K562 (cell line): Measurements from ENCODE around the gene CHST13. TPM values are rescaled to one million over a fixed set of nuclear protein-coding genes. Genes with fewer than 3 reads are reported as not detected.

Source experiments
- ATAC-seq: fragments of 200-7000 bp; cut with Tn5 transposase; 3 replicates; pipeline ENCODE4 v1.9.1; 2020; ENCODE audit warnings: moderate library complexity
- BruUV-seq: library from RNA; stranded (reverse); fragments of 400-500 nt; replicated peaks from 2 replicates; lab custom pipeline; 2021; lab: Mats Ljungman, UMichigan
- CTCF ChIA-PET: fragments of 300-600 bp; formaldehyde crosslinking; extraction: SDS; loops from one replicate; lab custom pipeline; 2021; ENCODE audit warnings: low intra/inter-chr PET ratio; lab: Yijun Ruan, JAX
- POLR2A ChIA-PET: fragments of 300-600, 350-650 bp; sonication (Branson Sonifier 250); formaldehyde crosslinking; extraction: SDS; loops from one replicate; lab custom pipeline; 2021; ENCODE audit warnings: antibody characterized with exemption, inconsistent platforms; lab: Yijun Ruan, JAX
- DNase-seq, 4 experiments: peaks; one replicate each; pipeline versions ENCODE4 v3.0.0 to v3.0.0-alpha.2; 2011 to 2018; ENCODE audit warnings: low spot score in 3 of 4, mixed read lengths in 3 of 4; ENCODE audit errors: extremely low read depth in 1 of 4
- FAIRE-seq: peaks from 2 replicates; lab custom pipeline; 2011; peaks lifted over from hg19 to GRCh38; lab: Jason Lieb, UNC
- H2AFZ ChIP-seq: 2 replicates; pipeline ENCODE4 v1.6.0; 2011; ENCODE audit warnings: low read depth, low read length, control low read depth, inconsistent platforms
- H3K27ac ChIP-seq: fragments of 200-600 bp; 3 replicates; pipeline ENCODE4 v1.8.0; 2011; ENCODE audit warnings: low read depth, mild to moderate bottlenecking, control low read depth, inconsistent platforms, low read length, moderate library complexity, mixed read lengths; ENCODE audit errors: extremely low read depth
- H3K27me3 ChIP-seq, 2 experiments: fragments of 300-600 bp in 1 of 2; 2 replicates in 1 of 2; 3 replicates in 1 of 2; pipeline versions ENCODE4 v1.6.0 to v1.8.0; 2011; ENCODE audit warnings: inconsistent platforms in 2 of 2, low read length in 2 of 2, mild to moderate bottlenecking in 1 of 2, mixed read lengths in 1 of 2, moderate library complexity in 1 of 2; ENCODE audit not compliant: control insufficient read depth in 2 of 2, insufficient read depth in 2 of 2
- H3K36me3 ChIP-seq: fragments of 300-600 bp; 3 replicates; pipeline ENCODE4 v1.8.0; 2011; ENCODE audit warnings: mild to moderate bottlenecking, low read length, inconsistent platforms; ENCODE audit not compliant: control insufficient read depth, insufficient read depth
- H3K4me1 ChIP-seq, 2 experiments: fragments of 200-600 bp in 1 of 2; replicated peaks in 1 of 2; 2 replicates in 1 of 2; 3 replicates in 1 of 2; pipeline versions ENCODE4 v1.5.1 to v1.8.0; 2011; ENCODE audit warnings: inconsistent platforms in 2 of 2, low read length in 2 of 2, mild to moderate bottlenecking in 1 of 2, mixed read lengths in 1 of 2, moderate library complexity in 1 of 2; ENCODE audit not compliant: control insufficient read depth in 2 of 2, insufficient read depth in 2 of 2
- H3K4me2 ChIP-seq: 2 replicates; pipeline ENCODE4 v1.6.1; 2011; ENCODE audit warnings: low read length, control low read depth, inconsistent platforms, mixed read lengths; ENCODE audit not compliant: insufficient read depth
- H3K4me3 ChIP-seq: fragments of 200-600 bp; sonication (generic), shearing (Covaris generic); 2 replicates; pipeline ENCODE4 v1.5.1; 2016; ENCODE audit warnings: control low read depth, inconsistent platforms
- H3K79me2 ChIP-seq: fragments of 200-600 bp; 3 replicates; pipeline ENCODE4 v1.8.0; 2011; ENCODE audit warnings: low read length, inconsistent platforms; ENCODE audit not compliant: control insufficient read depth, insufficient read depth
- H3K9ac ChIP-seq, 2 experiments: 2 replicates each; pipeline versions ENCODE4 v1.6.0 to v1.6.1; 2011; ENCODE audit warnings: low read depth in 2 of 2, low read length in 2 of 2, control low read depth in 1 of 2, inconsistent platforms in 1 of 2, mild to moderate bottlenecking in 1 of 2, mixed read lengths in 1 of 2; ENCODE audit not compliant: insufficient read depth in 1 of 2
- H3K9me1 ChIP-seq: one replicate; pipeline ENCODE4 v1.6.0; 2011; ENCODE audit warnings: inconsistent platforms, mild to moderate bottlenecking, low read length, moderate library complexity; ENCODE audit not compliant: control insufficient read depth, insufficient read depth
- H3K9me3 ChIP-seq: replicated peaks from 2 replicates; pipeline ENCODE4 v1.5.1; 2011; ENCODE audit warnings: low read depth, low read length, inconsistent platforms; ENCODE audit not compliant: control insufficient read depth, insufficient read depth
- H4K20me1 ChIP-seq: replicated peaks from 2 replicates; pipeline ENCODE4 v1.6.1; 2011; ENCODE audit warnings: low read length, inconsistent platforms, mixed read lengths; ENCODE audit not compliant: control insufficient read depth, insufficient read depth
- ELF1 ChIP-seq: fragments of 200-800 bp; sonication (Bioruptor generic); IDR thresholded peaks from 2 replicates; pipeline ENCODE4 v1.6.1; 2016; ENCODE audit warnings: missing genetic modification characterization, missing compliant biosample characterization
- NONO ChIP-seq, 2 experiments: fragments of 200-400 bp in 1 of 2; fragments of 450-650 bp in 1 of 2; formaldehyde crosslinking in 1 of 2; IDR thresholded peaks; 2 replicates each; pipeline ENCODE4 v1.6.1; 2017; ENCODE audit warnings: low read depth in 2 of 2, mild to moderate bottlenecking in 2 of 2, moderate library complexity in 2 of 2, low read length in 1 of 2
- ZNF263 ChIP-seq: sonication (generic); formaldehyde crosslinking; IDR thresholded peaks from 2 replicates; pipeline ENCODE4 v1.8.0; 2022; ENCODE audit warnings: mild to moderate bottlenecking, missing genetic modification reagents, borderline replicate concordance
- WGBS: fragments of 100-300 bp; shearing (Covaris generic); methylation state at CpG from one replicate; pipeline ENCODE4 v1.1.6; 2016; ENCODE audit warnings: low coverage, mixed read lengths; ENCODE audit not compliant: insufficient coverage; ENCODE audit errors: missing lambda C conversion rate; 5-methylcytosine and 5-hydroxymethylcytosine counted together
- in situ Hi-C: fragments of 300-500 bp; cut with MboI; formaldehyde crosslinking; loops from 4 replicates; pipeline ENCODE4 v1.15.0; 2018; ENCODE audit warnings: inconsistent platforms, mixed read lengths
- intact Hi-C: fragments of 100-400 bp; cut with micrococcal nuclease; formaldehyde crosslinking; loops from 2 replicates; pipeline ENCODE4 v1.14.2; 2022
- polyA plus RNA-seq, 8 experiments: library from polyadenylated mRNA; depleted of rRNA in 4 of 8; stranded (reverse) in 5 of 8; unstranded in 3 of 8; fragments of >200 nt; fragmentation: Nextera tagmentation in 2 of 8; fragmentation: Illumina TruSeq in 1 of 8; extraction: Ambion mirVana in 2 of 8; extraction: Trizol in 1 of 8; gene quantifications; 2 replicates each; pipeline versions ENCODE4 v1.2.1 to v1.2.3, GENCODE V29; 2011 to 2014; ENCODE audit warnings: inconsistent platforms in 1 of 8, missing spikeins in 1 of 8
- total RNA-seq, 7 experiments: library from RNA; depleted of rRNA in 6 of 7; stranded (reverse); fragments of >200 nt in 6 of 7; fragmentation: Illumina TruSeq in 2 of 7; extraction: Trizol in 2 of 7; gene quantifications; 2 replicates each; pipeline versions ENCODE4 v1.2.1 to v1.2.3, GENCODE V29; 2011 to 2021; ENCODE audit warnings: low replicate concordance in 1 of 7

CHST13 gene
- total and polyA plus RNA-seq, 9 of the 15 experiments (the other 6 are each of a cell fraction or from before 2014, with no cell fraction given): not detected

GRCh38 chr3:126529585-126530170 lies 5.7 kb downstream of the CHST13 start:
- Histone ChIP-seq H3K9ac (no peak overlapping the region), H3K36me3 (no peaks in the 10 kb centered on the region)
- 21% methylated on average over 3 of the region's 7 CpGs for WGBS
- no peak for TF ChIP-seq NONO (IDR thresholded peaks at IDR 0.05; ENCODE audit: low read depth in 2 of 2, low read length in 1 of 2)
- no peak for TF ChIP-seq ELF1 (tag)
- TF ChIP-seq ZNF263 (CRISPR knock-in tag): peak; percentile 42; the same call in 1 of the 2 replicates
- TF ChIP-seq, all 486 proteins: peak for 1
- CTCF ChIA-PET: no interaction called here
- no peaks in the 10 kb centered on the region for H3K9me1 ChIP-seq
- no peak overlapping the region for H3K4me2 ChIP-seq
- no peak overlapping the region for H3K27ac ChIP-seq
- peaks cover 0 to 1% of the 10 kb centered on the region in 2 experiments; a peak in 2 of 5 replicates for H3K4me1 ChIP-seq
- no peak overlapping the region for H2AFZ ChIP-seq
- FAIRE-seq (no peak), ATAC-seq (no peak), DNase-seq (no peak)
- H3K79me2 ChIP-seq: no peaks in the 10 kb centered on the region
- H3K27me3 ChIP-seq: peaks cover 0 to 4% of the 10 kb centered on the region in 2 experiments; a peak in 1 of 5 replicates
- H4K20me1 ChIP-seq: no peaks in the 10 kb centered on the region; the same call in 1 of the 2 replicates
- no peak overlapping the region for H3K4me3 ChIP-seq
- intact Hi-C loops: loop anchor here (10.0 kb wide), 2 partner anchors 135 to 215 kb away; no protein-coding TSS in a partner anchor
- POLR2A ChIA-PET: no interaction called here
- no peaks in the 10 kb centered on the region for H3K9me3 ChIP-seq
- in situ Hi-C loops: no loop called here
- no TSS peak for BruUV-seq
